ENCODE results near the gene KAZN. TPM values are rescaled to one million over a fixed set of nuclear protein-coding genes. Genes with fewer than 3 reads are reported as not detected.
A peak's percentile ranks its signal among the peaks of the same experiment; 100 is the strongest.

KAZN gene
- total and polyA plus RNA-seq, 8 donors = 11.1 to 37.5 (median 30.2) TPM

DNA sequence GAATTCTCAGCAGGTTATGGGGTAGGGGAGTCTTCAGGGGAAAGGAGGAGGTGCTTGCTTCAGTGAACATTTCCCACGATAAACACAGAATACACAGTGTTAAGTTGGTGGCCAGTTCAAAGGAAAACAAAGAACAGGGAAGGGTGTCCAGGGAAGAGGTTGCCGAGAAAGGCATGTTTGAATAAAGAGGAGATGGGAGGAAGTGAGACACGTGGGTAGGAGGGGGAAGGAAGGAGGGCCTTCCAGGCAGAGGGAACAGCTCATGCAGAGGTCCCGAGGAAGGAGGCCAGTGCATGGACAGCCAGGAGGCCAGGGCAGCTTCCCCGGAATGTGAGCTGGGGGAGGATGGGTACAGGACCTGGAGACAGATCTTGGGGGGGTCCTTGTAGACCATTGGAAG is 424.7 kb downstream of the KAZN start:
- ATAC-seq (no peak), DNase-seq (peak in 1 of 4 donors; percentile 35)
- intact Hi-C loops (cut with DNase I) = loop anchor here in 1 of 2 donors (5.0 kb wide), 1 partner anchor 96 kb away; no protein-coding TSS in a partner anchor
- TF ChIP-seq CTCF (IDR thresholded peaks at IDR 0.05) = no peak
- Histone ChIP-seq H3K27me3 (no peaks in the 10 kb centered on the region), H3K4me3 (no peak overlapping the region), H3K4me1 (peaks cover 0 to 26% of the 10 kb centered on the region in 2 donors), H3K27ac (no peak overlapping the region), H3K9me3 (no peaks in the 10 kb centered on the region), H3K36me3 (no peaks in the 10 kb centered on the region)

GRCh38 chr1:15023976-15024375 is 425.5 kb downstream of the KAZN start:
- Histone ChIP-seq H3K9me3 (no peaks in the 10 kb centered on the region), H3K36me3 (no peaks in the 10 kb centered on the region), H3K4me3 (no peak overlapping the region), H3K4me1 (peaks cover 0 to 26% of the 10 kb centered on the region in 2 donors), H3K27ac (no peak overlapping the region), H3K27me3 (no peaks in the 10 kb centered on the region)
- DNase-seq (peak in 1 of 4 donors; percentile 28), ATAC-seq (no peak)
- TF ChIP-seq CTCF (IDR thresholded peaks at IDR 0.05) = no peak
- intact Hi-C loops (cut with DNase I) = loop anchor here in 1 of 2 donors (5.0 kb wide), 1 partner anchor 97 kb away; no protein-coding TSS in a partner anchor

DNA sequence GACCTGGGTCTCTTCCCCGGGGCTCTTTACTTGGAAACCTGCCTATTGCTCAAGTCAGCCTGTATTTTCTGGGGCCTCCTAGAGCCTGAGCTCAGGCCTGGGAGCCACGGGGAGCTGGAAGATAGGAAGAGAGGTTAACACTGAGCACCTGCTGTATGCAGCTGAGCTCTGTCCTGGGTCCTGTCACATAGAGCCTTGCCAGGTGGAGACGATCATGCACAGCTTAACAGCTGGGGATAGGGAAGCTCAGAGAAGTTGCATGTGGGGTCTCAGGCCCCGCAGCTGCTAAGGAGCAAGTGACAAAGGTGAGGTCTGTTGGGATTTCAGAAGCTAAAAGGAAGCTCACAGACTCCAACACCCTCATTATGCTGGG is 427.6 kb downstream of the KAZN start:
- no peak for TF ChIP-seq CTCF (IDR thresholded peaks at IDR 0.05)
- Histone ChIP-seq H3K4me3 (no peak overlapping the region), H3K36me3 (no peaks in the 10 kb centered on the region), H3K9me3 (no peaks in the 10 kb centered on the region), H3K4me1 (peaks cover 0 to 20% of the 10 kb centered on the region in 2 donors), H3K27me3 (no peaks in the 10 kb centered on the region), H3K27ac (no peak overlapping the region)
- ATAC-seq (no peak), DNase-seq (peak in 1 of 4 donors; percentile 30)
- intact Hi-C loops (cut with DNase I) = no loop called here

DNA sequence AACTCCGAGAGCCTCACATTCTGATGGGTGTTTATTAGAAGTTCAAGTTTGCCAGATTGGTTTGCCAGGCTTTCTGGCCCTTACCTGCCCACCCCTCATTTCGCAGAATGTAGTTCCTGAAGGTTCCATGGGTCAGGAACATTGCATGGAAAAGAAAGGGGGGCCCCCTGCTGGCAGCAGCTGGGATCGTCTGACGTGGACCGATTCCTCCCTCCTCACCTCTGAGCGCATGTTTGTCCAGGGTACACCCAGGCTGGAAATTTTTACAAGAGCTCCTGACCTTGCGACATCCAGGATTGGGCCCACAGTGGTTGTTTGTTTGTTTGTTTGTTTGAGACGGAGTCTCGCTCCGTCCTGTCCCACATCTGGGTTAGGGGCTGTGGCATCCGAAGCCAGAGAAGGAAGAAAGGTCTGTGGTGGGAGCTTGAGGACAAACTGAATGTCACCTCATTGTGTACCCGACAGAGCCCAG is 429.1 kb downstream of the KAZN start:
- Histone ChIP-seq H3K36me3 (no peaks in the 10 kb centered on the region), H3K27me3 (no peaks in the 10 kb centered on the region), H3K4me1 (peaks cover 0 to 10% of the 10 kb centered on the region in 2 donors), H3K9me3 (no peaks in the 10 kb centered on the region), H3K27ac (no peak overlapping the region), H3K4me3 (no peak overlapping the region)
- intact Hi-C loops (cut with DNase I) = no loop called here
- peak; percentile 82 to 86 for TF ChIP-seq CTCF (IDR thresholded peaks at IDR 0.05)
- DNase-seq (peak in 3 of 4 donors; percentile 52 to 86 (median 61)), ATAC-seq (peak; percentile 94)

DNA sequence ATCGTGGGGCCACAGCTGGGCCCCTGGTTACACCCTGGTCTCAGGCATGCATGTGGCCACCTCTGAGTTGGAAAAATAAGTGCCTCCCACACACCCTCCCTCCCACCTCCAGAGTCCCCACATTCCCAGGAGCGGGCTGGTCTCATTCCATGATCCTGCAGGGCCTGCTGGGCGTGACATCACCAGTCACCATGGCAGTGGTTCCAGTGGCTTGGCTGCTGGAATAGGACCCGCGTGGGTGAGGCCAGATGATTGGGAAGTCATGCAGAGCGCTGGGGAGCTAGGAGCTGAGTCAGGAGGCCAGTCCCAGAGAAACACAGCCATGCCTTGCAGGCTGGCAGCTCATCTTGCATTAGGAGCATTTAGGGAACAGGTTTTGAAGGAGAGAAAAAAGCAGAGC is 429.6 kb downstream of the KAZN start:
- H3K36me3 ChIP-seq = no peaks in the 10 kb centered on the region
- no peaks in the 10 kb centered on the region for H3K9me3 ChIP-seq
- no peak for TF ChIP-seq CTCF (IDR thresholded peaks at IDR 0.05)
- peak in 1 of 4 donors; percentile 58 for DNase-seq
- peaks cover 0 to 4% of the 10 kb centered on the region in 2 donors for H3K4me1 ChIP-seq
- intact Hi-C loops (cut with DNase I) = no loop called here
- H3K27ac ChIP-seq = no peak overlapping the region
- no peaks in the 10 kb centered on the region for H3K27me3 ChIP-seq
- no peak overlapping the region for H3K4me3 ChIP-seq
- peak; percentile 54 for ATAC-seq

Data from left lung (tissue), 10 donors.